GM19328 (cell line): ENCODE results near the gene DHRS4L2.
"Not testable (repeated sequence)": the region's sequence is repeated elsewhere in the genome, so short reads cannot be mapped to it uniquely, and the experiment has no call there.

Experiments used
- ATAC-seq: cut with Tn5 transposase; IDR thresholded peaks from one replicate; pipeline ENCODE4 v1.9.1; 2021; ENCODE audit warnings: mild to moderate bottlenecking, moderate library complexity; ENCODE audit not compliant: unreplicated experiment

Gene DHRS4L2

GRCh38 chr14:23970283-23970659, 18.5 kb upstream of the DHRS4L2 start:
- ATAC-seq = not testable (repeated sequence)

GRCh38 chr14:23973178-23973577, 15.6 kb upstream of the DHRS4L2 start:
- not testable (repeated sequence) for ATAC-seq

- not testable (repeated sequence) for ATAC-seq
Observed at GRCh38 chr14:23974041-23974440, 14.7 kb upstream of the DHRS4L2 start.

- not testable (repeated sequence) for ATAC-seq
Observed at GRCh38 chr14:23977208-23977607, 11.5 kb upstream of the DHRS4L2 start.

GRCh38 chr14:23981951-23982813, 6.5 kb upstream of the DHRS4L2 start:
- ATAC-seq = not testable (repeated sequence)

- no peak for ATAC-seq
Observed at GRCh38 chr14:23984891-23985602, 3.7 kb upstream of the DHRS4L2 start.

GRCh38 chr14:23988223-23988606, 514 bp upstream of the DHRS4L2 start:
- ATAC-seq = peak; percentile 25

- ATAC-seq = not testable (repeated sequence)
Observed at GRCh38 chr14:23989734-23990445, 1.2 kb downstream of the DHRS4L2 start.

- ATAC-seq = not testable (repeated sequence)
Observed at GRCh38 chr14:23990961-23991360, 2.2 kb downstream of the DHRS4L2 start.

GRCh38 chr14:23993042-23993441, 4.3 kb downstream of the DHRS4L2 start:
- ATAC-seq = not testable (repeated sequence)

GRCh38 chr14:23996009-23996408, 7.3 kb downstream of the DHRS4L2 start:
- not testable (repeated sequence) for ATAC-seq

GRCh38 chr14:23996825-23997224, 8.1 kb downstream of the DHRS4L2 start:
- ATAC-seq = not testable (repeated sequence)

GRCh38 chr14:23999640-24000039, 10.9 kb downstream of the DHRS4L2 start:
- not testable (repeated sequence) for ATAC-seq

- not testable (repeated sequence) for ATAC-seq
Observed at GRCh38 chr14:24001078-24001477, 12.3 kb downstream of the DHRS4L2 start.

- ATAC-seq = not testable (repeated sequence)
Observed at GRCh38 chr14:24001679-24002078, 12.9 kb downstream of the DHRS4L2 start.

GRCh38 chr14:24006471-24006816, 17.7 kb downstream of the DHRS4L2 start:
- ATAC-seq = peak; percentile 28

GRCh38 chr14:24006817-24007652, 18.3 kb downstream of the DHRS4L2 start:
- peak; percentile 55 for ATAC-seq

- ATAC-seq = no peak
Observed at GRCh38 chr14:24011051-24011450, 22.3 kb downstream of the DHRS4L2 start.

- not testable (repeated sequence) for ATAC-seq
Observed at GRCh38 chr14:24012726-24013273, 24.1 kb downstream of the DHRS4L2 start.
